HG03025 (cell line): Measurements from ENCODE around the gene RPS5.
"Not testable (repeated sequence)": the region's sequence is repeated elsewhere in the genome, so short reads cannot be mapped to it uniquely, and the experiment has no call there.

Experiments used
- ATAC-seq: cut with Tn5 transposase; IDR thresholded peaks from one replicate; pipeline ENCODE4 v1.9.1; 2021; ENCODE audit warnings: mild to moderate bottlenecking, moderate library complexity; ENCODE audit not compliant: unreplicated experiment, low FRiP score

RPS5 gene

DNA sequence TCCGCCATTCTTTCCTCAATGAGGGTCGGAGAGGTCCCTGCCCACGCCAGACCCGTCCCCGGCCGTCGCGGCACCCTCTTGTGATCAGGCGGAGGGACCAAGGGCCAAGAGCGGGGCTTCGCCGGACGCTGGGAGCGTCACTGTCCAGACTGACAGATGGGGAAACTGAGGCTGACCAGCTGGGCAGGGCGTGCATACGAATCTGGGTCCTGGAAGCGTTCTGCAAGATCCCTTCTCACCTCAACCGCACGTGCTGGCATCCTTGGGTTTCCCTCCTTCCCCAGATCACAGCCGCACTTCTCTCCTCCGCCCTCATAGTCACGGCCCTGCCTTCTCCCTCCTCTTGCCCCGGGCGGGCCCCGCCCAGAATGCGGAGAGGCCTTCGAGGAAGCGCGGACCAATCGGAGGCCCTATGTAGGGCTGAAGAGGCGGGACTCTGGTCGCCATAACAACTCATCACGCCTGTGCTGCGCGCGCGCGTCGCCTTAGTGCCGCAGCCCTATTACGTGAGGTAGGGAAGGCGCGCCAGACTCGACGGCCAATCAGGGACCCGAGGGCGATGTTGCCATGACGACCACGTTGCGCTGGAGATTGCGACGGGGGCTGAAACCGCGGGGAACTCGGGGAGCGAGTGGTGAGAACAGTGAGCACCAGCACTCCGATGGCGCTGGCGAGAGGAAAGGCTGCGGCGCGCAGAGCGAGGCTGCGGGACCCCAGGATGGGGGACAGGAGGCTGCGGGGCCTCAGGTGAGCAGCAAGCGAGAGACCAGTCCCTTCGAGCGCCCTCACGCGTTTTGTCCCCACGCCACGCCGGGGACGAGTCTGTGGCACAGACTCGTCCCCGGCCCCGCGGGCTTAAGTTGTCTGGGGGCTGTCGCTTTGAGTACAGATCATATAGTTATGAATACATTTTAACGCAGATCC, 14.1 kb downstream of the RPS5 start:
- peak; percentile 98 for ATAC-seq

- ATAC-seq: no peak
These were observed 14.9 kb downstream of the RPS5 start for GRCh38 chr19:58401840-58402421.

DNA sequence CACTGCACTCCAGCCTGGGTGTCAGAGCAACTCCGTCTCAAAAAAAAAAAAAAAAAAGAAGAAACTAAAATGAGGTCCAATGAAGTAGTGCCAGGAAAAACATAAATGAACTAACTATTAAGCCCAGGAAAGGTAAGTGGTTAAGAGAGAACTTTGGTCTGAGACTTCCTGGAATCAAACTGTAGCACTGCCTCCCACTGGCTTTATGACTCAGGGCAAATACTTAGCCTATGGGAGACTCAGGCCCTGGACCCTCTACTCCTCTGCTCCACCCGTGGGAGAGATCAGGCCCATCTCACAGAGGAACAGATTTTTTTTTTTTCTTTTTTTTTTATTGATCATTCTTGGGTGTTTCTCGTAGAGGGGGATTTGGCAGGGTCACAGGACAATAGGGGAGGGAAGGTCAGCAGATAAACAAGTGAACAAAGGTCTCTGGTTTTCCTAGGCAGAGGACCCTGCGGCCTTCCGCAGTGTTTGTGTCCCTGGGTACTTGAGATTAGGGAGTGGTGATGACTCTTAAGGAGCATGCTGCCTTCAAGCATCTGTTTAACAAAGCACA, 16.9 kb downstream of the RPS5 start:
- not testable (repeated sequence) for ATAC-seq

DNA sequence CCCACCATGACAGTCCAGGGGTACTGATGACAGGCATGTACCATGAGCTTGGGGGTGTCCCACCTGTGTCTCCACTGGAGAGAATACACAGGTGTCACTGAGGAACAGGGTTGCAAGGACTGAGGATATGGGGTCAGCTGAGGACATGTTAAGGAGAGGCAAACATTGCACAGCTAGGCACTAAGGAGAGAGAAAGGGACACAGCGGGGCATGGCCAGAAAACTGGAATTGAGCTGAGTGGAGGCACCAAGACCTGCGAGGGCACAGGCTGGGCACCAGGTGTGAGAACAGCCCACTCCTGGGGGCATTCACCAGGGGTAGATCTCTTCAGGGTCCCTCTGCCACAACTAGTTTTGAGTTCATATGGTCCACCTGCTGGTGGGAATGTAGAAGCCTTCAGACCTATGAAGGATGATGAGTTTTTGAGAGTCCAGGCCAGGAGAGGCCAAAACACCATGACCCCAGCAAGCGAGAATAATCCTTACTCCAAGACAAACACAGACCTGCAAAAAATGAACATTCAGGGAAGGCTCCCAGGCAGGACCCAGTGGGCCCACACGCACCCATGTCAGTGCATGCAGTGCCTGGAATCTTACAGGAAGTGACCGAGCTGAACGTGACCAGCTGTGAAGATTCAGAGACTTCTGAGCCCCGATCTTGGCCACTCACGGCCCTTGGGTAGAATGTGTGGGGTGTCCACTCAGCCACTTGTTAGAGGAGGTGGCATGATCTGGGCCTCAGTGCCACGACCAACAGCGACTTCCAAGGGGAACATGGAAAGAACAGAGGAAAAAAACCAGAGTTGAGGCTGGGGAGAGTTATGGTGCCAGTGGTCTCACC, 20.0 kb downstream of the RPS5 start:
- no peak for ATAC-seq

DNA sequence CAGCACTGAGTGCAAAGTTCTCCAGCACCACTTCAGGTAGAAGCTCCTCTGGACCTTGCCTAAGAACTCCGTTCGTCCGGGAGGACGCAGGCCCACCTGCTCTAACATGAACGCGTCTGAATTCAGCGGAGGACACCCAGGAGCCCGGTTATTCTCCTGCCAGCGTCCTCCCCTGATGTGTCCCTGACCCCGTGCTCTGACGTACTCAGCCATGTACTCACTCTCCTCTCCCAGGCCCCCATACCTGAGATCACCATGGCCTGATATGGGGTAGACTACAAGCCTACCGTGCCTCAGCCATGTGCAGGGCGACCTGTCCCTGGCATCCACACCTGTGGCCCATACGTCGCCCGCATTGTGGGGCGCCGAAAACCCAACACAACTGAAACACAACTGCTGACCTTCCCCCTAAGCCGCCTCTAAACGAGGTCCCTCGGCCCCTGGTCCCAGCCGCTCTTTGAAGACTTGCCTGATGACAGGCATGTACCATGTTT, 20.6 kb downstream of the RPS5 start:
- no peak for ATAC-seq

DNA sequence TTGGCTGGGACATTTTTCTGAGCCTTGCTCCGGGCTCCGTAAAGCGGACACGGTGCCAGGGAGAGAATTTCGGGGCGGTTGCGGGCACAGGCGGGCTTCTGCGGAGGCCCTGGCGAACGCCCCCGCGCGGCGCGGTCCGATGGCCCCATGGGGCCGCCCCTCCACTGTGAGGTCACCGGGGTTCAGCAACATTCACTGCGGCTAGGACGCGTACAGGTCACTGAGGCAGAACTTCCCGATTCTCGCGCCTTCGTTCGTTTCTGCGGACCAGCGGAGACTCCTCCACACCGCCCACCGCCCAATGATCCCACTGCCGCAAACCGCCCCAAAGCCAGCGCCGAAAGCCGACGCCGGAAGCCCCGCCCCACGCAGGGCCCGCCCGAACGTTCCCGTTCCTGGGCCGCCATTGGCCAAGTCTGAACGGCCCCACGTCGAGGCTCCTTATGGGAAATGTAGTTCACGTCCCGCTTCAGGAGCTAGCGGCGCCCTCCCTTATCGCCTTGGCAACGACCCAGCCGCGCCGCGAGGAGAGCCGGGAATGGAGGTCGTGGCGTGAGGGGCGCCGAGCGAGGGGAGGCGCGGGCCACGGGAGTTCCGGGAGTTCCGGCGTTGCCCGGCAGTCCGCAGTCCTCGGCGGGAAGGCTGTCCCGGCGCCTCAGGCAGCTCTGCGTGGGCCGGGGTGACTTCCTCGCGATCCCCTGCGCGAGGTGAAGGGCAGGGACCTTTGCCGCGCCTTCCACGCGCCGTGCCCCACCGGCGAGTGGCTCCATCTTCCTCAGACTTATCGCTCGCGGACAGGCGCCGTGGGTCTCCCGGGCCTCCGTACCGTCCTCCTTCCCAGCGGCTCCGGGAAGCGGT, 21.3 kb downstream of the RPS5 start, which contains the start of gene ZNF584:
Gene ZNF584, plus strand, starts transcription at position 498 of the 858 bp plus-strand sequence. CDS start 499 bp downstream, outside the sequence.
- ATAC-seq: peak; percentile 89

DNA sequence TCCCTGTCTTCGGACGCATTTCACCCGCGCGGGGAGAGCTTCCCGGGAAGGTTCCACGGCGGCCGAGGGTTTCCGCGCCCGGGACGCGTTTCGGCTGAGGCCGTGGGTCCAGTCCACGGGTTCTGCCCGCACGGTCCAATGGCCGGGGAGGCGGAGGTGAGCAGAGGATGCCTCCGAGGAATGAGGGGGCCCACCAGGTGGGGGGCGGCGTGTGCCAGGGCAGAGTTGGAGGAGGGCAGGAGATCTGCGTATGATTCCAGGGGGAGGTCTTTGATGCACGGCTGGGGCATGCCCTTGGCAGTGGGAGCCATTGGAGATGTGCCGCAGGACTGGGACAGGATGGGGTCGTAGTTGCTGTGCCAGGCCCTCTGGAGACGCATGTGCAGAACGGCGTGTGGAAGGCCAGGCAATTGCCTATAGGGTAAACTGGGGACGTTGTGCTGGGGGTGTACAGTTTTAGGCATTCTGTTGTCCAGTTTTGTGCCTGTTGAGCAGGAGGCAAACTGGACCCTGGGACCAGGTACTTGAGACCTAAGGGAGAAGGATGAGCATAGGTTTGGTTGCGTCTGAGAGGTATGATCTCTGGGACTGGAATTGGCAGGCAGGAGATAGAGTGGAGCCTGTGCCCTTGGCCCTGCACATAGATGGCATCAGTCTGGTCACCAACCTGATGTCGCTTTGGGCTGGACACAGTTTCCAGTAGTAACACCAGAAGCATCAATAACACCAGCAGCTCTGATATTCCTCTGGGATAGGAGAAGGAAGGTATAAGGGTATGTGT, 22.1 kb downstream of the RPS5 start:
- ATAC-seq: peak; percentile 4

- ATAC-seq: no peak
These were observed 29.5 kb downstream of the RPS5 start for GRCh38 chr19:58416604-58417003.

DNA sequence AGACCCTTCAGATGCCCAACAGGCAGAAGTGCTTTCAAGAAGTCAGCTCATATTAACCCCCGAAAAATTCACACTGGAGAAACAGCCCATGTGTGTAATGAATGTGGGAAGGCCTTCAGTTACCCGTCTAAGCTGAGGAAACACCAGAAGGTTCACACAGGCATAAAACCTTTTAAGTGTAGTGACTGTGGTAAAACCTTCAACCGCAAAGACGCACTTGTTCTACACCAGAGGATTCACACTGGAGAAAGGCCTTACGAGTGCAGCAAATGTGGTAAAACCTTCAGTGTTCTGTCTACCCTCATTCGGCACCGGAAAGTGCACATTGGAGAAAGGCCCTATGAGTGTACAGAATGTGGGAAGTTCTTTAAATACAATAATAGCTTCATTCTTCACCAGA, 30.0 kb downstream of the RPS5 start:
- ATAC-seq: no peak

DNA sequence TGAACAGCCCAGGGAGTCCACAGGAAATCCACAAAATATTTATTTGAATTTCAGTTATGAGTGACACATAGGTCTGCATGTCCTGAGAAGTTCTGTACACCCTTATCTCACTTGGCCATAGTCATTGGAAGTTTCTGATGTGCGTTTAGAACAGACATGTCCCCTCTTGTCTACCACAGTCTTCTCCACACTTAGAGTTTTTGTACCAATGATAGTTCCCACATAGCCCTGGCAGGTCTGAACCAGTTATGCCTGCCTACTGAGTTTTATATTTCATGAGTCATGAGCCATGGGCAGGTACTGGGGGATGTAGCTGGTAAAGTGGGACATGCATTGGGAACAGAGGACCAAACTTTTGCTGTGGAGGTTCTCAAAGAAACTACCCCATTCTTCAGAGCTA, 41.5 kb downstream of the RPS5 start:
- ATAC-seq: no peak

GRCh38 chr19:58429745-58430144, 42.7 kb downstream of the RPS5 start:
- ATAC-seq: no peak

DNA sequence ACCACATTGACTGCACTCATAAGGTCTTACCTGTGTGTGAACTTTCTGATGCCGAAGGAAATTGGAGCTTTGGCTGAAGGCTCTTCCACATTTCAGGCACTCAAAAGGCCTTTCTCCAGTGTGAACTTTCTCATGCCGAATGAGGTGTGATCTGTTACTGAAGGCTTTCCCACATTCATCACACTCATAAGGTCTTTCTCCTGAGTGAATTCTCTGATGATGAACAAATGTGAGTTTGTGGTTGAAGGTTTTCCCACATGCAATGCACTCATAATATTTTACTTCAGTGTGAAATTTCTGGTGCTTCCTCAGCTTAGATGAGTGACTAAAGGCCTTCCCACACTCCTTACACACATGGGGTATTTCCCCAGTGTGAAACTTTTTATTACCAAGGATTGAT, 47.1 kb downstream of the RPS5 start:
- ATAC-seq: no peak

DNA sequence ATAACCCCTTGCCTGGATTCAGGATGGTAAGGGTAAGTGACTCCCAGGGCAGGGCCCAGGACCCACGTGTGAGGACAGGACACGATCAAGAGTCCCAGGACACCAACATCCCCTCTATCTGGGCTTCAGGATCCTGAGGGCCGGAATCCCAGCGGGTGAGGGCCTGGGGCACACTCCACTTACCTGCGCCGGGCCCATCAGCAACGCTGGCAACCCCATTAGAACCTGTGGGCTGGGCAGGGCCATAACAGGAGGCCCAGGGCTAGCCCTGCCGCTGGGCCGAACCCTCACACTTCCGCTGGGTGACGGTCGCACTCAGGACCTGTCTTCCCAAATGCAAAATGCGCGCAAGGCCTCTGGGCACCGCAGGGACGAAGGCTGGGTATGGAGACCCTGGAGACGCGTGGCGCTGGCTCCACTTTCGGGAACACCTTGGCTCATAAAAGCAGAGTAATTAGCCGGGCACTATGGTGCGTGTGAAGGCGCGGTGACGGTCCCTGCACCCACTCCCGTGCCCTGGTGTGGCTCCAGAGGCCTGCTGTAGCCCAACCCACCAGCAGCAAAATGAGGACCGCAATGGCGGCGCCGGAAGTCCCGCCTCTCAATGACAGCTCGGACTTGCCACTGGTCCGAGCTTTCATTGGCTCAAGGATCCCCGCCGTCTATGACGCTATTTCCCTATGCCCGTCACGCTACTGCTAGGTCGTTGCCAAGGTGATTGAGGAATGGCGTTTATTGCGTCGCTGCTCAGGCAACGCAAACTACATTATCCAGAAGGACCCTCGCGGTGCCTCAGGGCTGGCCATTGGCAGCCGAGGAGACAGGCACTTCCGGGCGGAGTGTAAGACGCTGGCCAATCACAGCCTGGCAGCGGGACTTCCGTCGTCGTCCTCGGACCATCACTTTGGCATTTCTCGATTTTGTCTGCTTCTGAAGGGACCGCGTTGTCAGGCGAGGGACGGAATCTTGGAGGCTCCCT, 52.8 kb downstream of the RPS5 start, which contains the start of gene ZNF132:
Gene ZNF132, minus strand, starts transcription at position 578 of the 979 bp plus-strand sequence. Its CDS starts 332 bp downstream, at position 246.
- ATAC-seq: peak; percentile 86

GRCh38 chr19:58440556-58440955, 53.5 kb downstream of the RPS5 start:
- no peak for ATAC-seq

DNA sequence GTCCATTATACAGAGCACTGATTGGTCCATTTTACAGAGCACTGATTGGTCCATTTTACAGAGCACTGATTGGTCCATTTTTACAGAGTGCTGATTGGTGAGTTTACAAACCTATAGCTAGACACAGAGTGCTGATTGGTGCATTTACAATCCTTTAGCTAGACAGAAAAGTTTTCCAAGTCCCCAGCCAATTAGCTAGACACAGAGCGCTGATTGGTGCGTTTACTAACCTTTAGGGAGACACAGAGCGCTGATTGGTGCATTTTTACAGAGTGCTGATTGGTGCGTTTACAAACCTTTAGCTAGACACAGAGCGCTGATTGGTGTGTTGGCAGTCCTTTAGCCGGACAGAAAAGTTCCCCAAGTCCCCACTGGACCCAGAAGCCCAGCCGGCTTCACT, 55.9 kb downstream of the RPS5 start:
- not testable (repeated sequence) for ATAC-seq
